DMS 273 (cell line): ENCODE results near the gene TMEFF1.
"Not testable (repeated sequence)": the region's sequence is repeated elsewhere in the genome, so short reads cannot be mapped to it uniquely, and the experiment has no call there.

ENCODE experiments used
- DNase-seq: peaks from one replicate; lab custom pipeline; 2025; ENCODE audit not compliant: unreplicated experiment; lab: John Stamatoyannopoulos, UW

Gene TMEFF1

DNA sequence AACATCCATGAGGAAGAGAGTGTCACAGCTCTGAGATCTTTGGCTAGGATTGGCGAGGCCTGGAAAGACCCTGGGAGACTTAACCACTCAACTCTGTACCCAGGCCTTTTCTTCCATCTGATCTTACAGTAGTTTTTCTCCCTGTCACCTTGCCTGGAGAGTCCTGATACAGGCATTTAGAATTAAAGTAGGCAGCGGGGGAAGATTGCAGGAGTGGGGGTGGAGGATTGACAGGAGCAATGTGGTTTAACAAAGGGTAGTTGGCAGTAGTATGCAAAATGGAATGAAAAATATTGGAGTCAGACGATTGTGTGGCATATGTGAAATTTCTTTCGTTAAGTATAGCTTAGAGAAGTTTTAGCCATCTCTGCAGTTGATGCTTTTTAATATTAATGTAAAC is 16.9 kb downstream of the TMEFF1 start:
- no peak for DNase-seq

- no peak for DNase-seq
Measured at GRCh38 chr9:100492952-100493351, 20.0 kb downstream of the TMEFF1 start.

- no peak for DNase-seq
Measured at GRCh38 chr9:100498592-100498991, 25.6 kb downstream of the TMEFF1 start.

DNA sequence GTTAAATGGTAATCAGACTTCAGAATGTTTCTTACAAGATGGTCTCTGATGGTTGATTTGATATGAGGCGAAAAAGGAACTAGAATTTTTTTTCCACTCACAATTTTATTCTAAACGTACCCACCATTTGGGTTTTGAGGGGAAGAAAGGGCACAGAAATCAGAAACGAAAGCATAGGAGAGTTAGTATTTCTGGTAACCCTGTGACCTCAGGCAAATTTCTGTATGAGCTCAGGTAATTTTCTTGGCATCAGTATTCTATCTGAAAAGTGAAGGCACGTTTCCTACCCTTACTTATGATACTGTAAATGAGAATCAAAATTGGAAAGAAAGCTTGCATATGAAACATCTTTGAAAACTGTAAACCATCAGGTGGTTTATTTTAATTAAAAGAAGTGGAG is 26.5 kb downstream of the TMEFF1 start:
- no peak for DNase-seq

DNA sequence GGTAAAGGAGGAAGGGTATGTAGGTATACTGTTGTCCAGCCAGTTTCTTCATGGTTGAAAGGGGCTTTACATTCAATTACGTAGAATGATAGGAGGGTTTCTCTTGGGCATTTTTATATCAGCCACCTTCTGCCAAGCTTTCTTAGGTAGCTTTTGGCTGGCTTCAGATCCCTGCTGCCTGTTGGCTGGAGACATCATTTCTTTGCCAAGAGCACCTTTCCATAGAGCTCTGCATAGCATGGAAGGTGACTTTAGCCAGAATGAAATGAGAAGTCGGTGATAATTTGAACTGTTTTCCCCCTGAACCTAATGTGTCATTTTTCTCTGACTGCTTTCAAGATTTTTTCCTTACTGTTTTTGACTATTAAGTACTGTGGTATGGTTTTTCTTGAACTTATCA is 26.9 kb downstream of the TMEFF1 start:
- DNase-seq = no peak

DNA sequence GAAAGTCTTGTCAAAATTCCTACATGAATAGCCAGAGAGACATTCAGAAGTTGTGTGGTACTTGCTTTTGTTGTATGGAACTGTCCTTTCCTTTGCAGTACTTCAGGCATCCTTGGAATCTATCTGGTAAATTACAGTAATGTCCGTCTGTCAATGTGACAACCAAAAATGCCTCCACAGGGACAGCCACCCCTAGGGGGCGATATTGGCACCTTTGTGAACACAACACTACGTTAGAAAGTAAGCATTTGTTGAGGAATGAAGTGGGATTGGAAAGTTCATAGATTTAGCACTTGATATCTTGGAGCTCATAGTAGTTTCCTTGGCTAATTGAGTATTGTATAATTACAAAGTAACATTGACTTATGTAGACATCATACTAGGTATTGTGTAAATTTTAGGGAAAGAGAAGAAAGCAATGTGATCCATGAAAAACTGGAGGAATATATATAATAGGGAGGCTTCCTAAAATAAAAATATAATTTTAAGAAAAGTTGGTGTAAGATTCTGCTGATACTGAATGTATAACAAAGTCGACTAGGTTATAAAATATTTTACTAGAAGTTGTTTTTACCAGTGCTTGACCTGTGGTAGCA is 32.7 kb downstream of the TMEFF1 start:
- peak; percentile 75 for DNase-seq

DNA sequence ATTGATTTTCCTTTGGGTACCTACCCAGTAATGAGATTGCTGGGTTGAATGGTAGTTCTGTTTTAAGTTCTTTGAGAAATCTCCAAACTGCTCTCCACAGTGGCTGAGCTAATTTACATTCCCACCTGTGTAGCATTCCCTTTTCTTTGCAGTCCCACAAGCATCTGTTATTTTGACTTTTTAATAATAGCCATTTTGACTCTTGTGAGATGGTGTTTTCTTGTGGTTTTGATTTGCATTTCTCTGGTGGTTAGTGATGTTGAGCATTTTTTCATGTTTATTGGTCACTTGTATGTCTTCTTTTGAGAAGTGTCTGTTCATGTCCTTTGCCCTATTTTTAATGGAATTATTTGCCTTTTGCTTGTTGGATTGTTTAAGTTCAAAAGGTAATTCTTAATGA is 34.4 kb downstream of the TMEFF1 start:
- not testable (repeated sequence) for DNase-seq

- no peak for DNase-seq
Measured at GRCh38 chr9:100511205-100511604, 38.3 kb downstream of the TMEFF1 start.

GRCh38 chr9:100515578-100516494 is 42.9 kb downstream of the TMEFF1 start:
- DNase-seq = no peak

- no peak for DNase-seq
Measured at GRCh38 chr9:100521282-100521681, 48.3 kb downstream of the TMEFF1 start.

GRCh38 chr9:100525563-100525962 is 52.6 kb downstream of the TMEFF1 start:
- no peak for DNase-seq

DNA sequence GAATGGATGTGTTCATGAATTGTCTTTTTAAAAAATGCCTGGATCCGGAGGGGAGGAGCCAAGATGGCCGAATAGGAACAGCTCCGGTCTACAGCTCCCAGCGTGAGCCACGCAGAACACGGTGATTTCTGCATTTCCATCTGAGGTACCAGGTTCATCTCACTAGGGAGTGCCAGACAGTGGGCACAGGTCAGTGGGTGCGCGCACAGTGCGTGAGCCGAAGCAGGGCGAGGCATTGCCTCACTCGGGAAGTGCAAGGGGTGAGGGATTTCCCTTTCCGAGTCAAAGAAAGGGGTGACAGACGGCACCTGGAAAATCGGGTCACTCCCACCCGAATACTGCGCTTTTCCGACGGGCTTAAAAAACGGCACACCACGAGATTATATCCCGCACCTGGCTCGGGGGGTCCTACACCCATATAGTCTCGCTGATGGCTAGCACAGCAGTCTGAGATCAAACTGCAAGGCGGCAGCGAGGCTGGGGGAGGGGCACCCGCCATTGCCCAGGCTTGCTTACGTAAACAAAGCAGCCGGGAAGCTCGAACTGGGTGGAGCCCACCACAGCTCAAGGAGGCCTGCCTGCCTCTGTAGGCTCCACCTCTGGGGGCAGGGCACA is 54.3 kb downstream of the TMEFF1 start:
- not testable (repeated sequence) for DNase-seq

GRCh38 chr9:100534401-100534800 is 61.5 kb downstream of the TMEFF1 start:
- no peak for DNase-seq

- no peak for DNase-seq
Measured at GRCh38 chr9:100540327-100540726, 67.4 kb downstream of the TMEFF1 start.

GRCh38 chr9:100549048-100549447 is 76.1 kb downstream of the TMEFF1 start:
- DNase-seq = no peak

DNA sequence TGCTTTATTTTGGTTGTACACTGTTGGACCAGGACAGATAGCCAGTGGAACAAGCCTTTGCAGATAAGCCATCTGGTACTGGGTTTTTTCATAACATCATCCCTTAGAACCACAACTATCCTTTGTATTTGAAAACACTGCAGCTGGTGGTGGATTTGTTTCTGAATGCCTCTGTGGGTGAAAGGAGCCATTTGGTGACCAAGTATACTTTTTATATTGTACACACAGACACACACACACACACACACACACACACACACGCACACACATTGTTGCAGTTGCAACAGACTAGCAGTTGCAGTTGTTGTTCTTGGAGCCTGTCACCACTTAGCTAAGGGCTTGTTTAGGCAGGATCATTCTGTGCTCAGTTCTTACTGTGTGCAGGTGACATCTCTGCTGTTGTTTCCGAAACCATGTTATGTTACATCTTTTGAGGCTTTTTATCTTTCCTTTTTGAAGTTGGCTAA is 82.0 kb downstream of the TMEFF1 start:
- peak; percentile 55 for DNase-seq

DNA sequence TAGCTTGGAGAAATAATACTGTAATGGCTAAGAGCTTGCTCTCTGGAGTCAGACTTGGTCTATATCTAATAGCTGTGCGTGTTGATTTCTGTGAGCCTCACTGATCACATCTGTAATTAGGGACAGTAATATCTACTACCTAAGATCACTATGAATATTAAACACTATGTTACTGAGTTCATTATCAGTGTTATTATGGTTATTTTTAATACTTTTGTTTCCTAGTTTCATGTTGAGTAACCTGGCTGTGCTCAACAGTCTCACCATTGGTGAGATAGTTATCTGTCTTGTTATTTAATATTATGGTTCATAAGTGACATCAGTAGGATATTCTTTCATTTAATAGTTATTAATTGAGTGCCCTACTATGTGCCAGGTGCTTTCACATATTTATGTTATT is 82.5 kb downstream of the TMEFF1 start:
- DNase-seq = no peak

- no peak for DNase-seq
Measured at GRCh38 chr9:100557053-100557452, 84.1 kb downstream of the TMEFF1 start.

GRCh38 chr9:100561256-100561655 is 88.3 kb downstream of the TMEFF1 start:
- DNase-seq = no peak

GRCh38 chr9:100567856-100568255 is 94.9 kb downstream of the TMEFF1 start:
- no peak for DNase-seq

- peak; percentile 31 for DNase-seq
Measured at GRCh38 chr9:100573655-100574260, 100.8 kb downstream of the TMEFF1 start.
